ENCODE data around the gene CASZ1. TPM values are rescaled to one million over a fixed set of nuclear protein-coding genes. Genes with fewer than 3 reads are reported as not detected.

Gene CASZ1
- total and polyA plus RNA-seq, 10 of the 15 experiments (the other 5 are each of a cell fraction or from before 2014, with no cell fraction given), result 0.52 to 9.8 (median 3.7) TPM

DNA sequence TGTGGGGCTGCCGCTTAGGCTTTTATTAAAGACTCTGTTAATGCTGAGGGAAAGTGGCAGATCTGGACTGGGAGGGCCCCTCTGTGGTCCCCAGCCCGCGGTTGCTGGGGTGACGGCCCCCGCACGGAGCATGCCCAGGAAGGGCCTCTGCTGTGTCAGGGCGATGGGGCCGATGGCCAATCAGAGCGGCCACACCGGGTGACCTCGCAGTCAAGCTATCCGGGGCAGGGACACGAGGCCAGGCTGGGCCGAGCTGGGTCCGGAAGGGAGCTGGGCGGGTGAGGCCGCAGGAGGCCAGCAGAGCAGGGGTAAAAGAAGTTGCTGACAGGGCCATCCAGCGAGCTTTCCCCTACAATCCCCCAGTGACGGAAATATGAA is 145.1 kb downstream of the CASZ1 start:
- intact Hi-C loops (cut with micrococcal nuclease; ENCODE audit: unreplicated experiment), result no loop called here
- ChIA-PET SMC1A (ENCODE audit: uncharacterized antibody, unreplicated experiment) (no interaction called here), POLR2A (no interaction called here), RAD21 (ENCODE audit: unreplicated experiment) (no interaction called here), CTCF (no interaction called here)
- DNase-seq (ENCODE audit: low read depth, low spot score) (no peak), FAIRE-seq (no peak), ATAC-seq (no peak)
- H3K27me3 ChIP-seq (replicated peaks in 1 of 2; ENCODE audit: control insufficient read depth in 2 of 2, insufficient read depth in 2 of 2, low read length in 1 of 2), result no peaks in the 10 kb centered on the region
- BruUV-seq (replicated peaks), result no TSS peak
- no peaks in the 10 kb centered on the region for H3K79me2 ChIP-seq (ENCODE audit: control insufficient read depth, insufficient read depth, low read length)
- H3K4me1 ChIP-seq (ENCODE audit: control insufficient read depth, insufficient read depth, low read length), result no peaks in the 10 kb centered on the region
- in situ Hi-C loops (cut with MboI), result no loop called here
- no peak overlapping the region for H3K9ac ChIP-seq (ENCODE audit: control insufficient read depth, insufficient read depth, low read length)
- H3K4me3 ChIP-seq, result no peak overlapping the region
- H3K36me3 ChIP-seq (ENCODE audit: control insufficient read depth in 2 of 2, insufficient read depth in 2 of 2, low read length in 1 of 2), result no peaks in the 10 kb centered on the region; a peak in 1 of 4 replicates
- no peak overlapping the region for H3K4me2 ChIP-seq (ENCODE audit: control insufficient read depth, insufficient read depth)
- no peaks in the 10 kb centered on the region for H3K9me3 ChIP-seq (replicated peaks; ENCODE audit: control insufficient read depth, insufficient read depth, low read length)
- H2AFZ ChIP-seq (ENCODE audit: control insufficient read depth, low read depth, low read length), result no peak overlapping the region
- no peaks in the 10 kb centered on the region for H4K20me1 ChIP-seq (ENCODE audit: control insufficient read depth, insufficient read depth)
- no peak overlapping the region for H3K27ac ChIP-seq (ENCODE audit: control insufficient read depth, insufficient read depth)
- WGBS (ENCODE audit: insufficient coverage, insufficient replicate concordance, low lambda C conversion rate, missing lambda C conversion rate), result 86% methylated on average over 19 of the region's 19 CpGs
- TF ChIP-seq EGR1 (IDR thresholded peaks at IDR 0.05; ENCODE audit: borderline replicate concordance in 1 of 2, low read depth in 2 of 2, low read length in 2 of 2) (no peak), CREM (IDR thresholded peaks at IDR 0.05; ENCODE audit: low read depth) (no peak), HCFC1 (IDR thresholded peaks at IDR 0.05; ENCODE audit: low read length) (no peak), IRF5 (IDR thresholded peaks at IDR 0.05; ENCODE audit: borderline replicate concordance) (no peak), EP300 (IDR thresholded peaks at IDR 0.05; ENCODE audit: borderline replicate concordance in 1 of 2, control insufficient read depth in 1 of 2, low read depth in 2 of 2, low read length in 2 of 2) (no peak), MTA2 (IDR thresholded peaks at IDR 0.05; ENCODE audit: low read depth) (no peak)
- TF ChIP-seq, protein P1, sequence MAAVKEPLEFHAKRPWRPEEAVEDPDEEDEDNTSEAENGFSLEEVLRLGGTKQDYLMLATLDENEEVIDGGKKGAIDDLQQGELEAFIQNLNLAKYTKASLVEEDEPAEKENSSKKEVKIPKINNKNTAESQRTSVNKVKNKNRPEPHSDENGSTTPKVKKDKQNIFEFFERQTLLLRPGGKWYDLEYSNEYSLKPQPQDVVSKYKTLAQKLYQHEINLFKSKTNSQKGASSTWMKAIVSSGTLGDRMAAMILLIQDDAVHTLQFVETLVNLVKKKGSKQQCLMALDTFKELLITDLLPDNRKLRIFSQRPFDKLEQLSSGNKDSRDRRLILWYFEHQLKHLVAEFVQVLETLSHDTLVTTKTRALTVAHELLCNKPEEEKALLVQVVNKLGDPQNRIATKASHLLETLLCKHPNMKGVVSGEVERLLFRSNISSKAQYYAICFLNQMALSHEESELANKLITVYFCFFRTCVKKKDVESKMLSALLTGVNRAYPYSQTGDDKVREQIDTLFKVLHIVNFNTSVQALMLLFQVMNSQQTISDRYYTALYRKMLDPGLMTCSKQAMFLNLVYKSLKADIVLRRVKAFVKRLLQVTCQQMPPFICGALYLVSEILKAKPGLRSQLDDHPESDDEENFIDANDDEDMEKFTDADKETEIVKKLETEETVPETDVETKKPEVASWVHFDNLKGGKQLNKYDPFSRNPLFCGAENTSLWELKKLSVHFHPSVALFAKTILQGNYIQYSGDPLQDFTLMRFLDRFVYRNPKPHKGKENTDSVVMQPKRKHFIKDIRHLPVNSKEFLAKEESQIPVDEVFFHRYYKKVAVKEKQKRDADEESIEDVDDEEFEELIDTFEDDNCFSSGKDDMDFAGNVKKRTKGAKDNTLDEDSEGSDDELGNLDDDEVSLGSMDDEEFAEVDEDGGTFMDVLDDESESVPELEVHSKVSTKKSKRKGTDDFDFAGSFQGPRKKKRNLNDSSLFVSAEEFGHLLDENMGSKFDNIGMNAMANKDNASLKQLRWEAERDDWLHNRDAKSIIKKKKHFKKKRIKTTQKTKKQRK (IDR thresholded peaks at IDR 0.05; ENCODE audit: low read depth, low read length), result no peak
- TF ChIP-seq, protein P2, sequence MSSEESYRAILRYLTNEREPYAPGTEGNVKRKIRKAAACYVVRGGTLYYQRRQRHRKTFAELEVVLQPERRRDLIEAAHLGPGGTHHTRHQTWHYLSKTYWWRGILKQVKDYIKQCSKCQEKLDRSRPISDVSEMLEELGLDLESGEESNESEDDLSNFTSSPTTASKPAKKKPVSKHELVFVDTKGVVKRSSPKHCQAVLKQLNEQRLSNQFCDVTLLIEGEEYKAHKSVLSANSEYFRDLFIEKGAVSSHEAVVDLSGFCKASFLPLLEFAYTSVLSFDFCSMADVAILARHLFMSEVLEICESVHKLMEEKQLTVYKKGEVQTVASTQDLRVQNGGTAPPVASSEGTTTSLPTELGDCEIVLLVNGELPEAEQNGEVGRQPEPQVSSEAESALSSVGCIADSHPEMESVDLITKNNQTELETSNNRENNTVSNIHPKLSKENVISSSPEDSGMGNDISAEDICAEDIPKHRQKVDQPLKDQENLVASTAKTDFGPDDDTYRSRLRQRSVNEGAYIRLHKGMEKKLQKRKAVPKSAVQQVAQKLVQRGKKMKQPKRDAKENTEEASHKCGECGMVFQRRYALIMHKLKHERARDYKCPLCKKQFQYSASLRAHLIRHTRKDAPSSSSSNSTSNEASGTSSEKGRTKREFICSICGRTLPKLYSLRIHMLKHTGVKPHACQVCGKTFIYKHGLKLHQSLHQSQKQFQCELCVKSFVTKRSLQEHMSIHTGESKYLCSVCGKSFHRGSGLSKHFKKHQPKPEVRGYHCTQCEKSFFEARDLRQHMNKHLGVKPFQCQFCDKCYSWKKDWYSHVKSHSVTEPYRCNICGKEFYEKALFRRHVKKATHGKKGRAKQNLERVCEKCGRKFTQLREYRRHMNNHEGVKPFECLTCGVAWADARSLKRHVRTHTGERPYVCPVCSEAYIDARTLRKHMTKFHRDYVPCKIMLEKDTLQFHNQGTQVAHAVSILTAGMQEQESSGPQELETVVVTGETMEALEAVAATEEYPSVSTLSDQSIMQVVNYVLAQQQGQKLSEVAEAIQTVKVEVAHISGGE (CRISPR knock-in tag; IDR thresholded peaks at IDR 0.05), result no peak
- TF ChIP-seq, protein P3, sequence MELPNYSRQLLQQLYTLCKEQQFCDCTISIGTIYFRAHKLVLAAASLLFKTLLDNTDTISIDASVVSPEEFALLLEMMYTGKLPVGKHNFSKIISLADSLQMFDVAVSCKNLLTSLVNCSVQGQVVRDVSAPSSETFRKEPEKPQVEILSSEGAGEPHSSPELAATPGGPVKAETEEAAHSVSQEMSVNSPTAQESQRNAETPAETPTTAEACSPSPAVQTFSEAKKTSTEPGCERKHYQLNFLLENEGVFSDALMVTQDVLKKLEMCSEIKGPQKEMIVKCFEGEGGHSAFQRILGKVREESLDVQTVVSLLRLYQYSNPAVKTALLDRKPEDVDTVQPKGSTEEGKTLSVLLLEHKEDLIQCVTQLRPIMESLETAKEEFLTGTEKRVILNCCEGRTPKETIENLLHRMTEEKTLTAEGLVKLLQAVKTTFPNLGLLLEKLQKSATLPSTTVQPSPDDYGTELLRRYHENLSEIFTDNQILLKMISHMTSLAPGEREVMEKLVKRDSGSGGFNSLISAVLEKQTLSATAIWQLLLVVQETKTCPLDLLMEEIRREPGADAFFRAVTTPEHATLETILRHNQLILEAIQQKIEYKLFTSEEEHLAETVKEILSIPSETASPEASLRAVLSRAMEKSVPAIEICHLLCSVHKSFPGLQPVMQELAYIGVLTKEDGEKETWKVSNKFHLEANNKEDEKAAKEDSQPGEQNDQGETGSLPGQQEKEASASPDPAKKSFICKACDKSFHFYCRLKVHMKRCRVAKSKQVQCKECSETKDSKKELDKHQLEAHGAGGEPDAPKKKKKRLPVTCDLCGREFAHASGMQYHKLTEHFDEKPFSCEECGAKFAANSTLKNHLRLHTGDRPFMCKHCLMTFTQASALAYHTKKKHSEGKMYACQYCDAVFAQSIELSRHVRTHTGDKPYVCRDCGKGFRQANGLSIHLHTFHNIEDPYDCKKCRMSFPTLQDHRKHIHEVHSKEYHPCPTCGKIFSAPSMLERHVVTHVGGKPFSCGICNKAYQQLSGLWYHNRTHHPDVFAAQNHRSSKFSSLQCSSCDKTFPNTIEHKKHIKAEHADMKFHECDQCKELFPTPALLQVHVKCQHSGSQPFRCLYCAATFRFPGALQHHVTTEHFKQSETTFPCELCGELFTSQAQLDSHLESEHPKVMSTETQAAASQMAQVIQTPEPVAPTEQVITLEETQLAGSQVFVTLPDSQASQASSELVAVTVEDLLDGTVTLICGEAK (IDR thresholded peaks at IDR 0.05; ENCODE audit: borderline replicate concordance), result no peak
